Thoracic aorta (tissue), 2 donors: ENCODE measurements around the gene LMTK3. TPM values are rescaled to one million over a fixed set of nuclear protein-coding genes. Genes with fewer than 3 reads are reported as not detected.

ENCODE experiments used
- ATAC-seq: fragments of 150-250 bp; one replicate; pipeline ENCODE4 v1.8.0; 2017; ENCODE audit warnings: low read depth; ENCODE audit not compliant: insufficient number of reproducible peaks, low FRiP score
- DNase-seq: peaks from one replicate; pipeline ENCODE4 v3.0.0-alpha.2; 2020; ENCODE audit warnings: low spot score
- H3K27ac ChIP-seq, 2 donors: fragments of 200-600 bp; sonication (generic); 1 replicate in 1 of 2; 2 replicates in 1 of 2; pipeline ENCODE4 v1.5.1; 2016; ENCODE audit warnings: mild to moderate bottlenecking in 2 of 2, moderate library complexity in 2 of 2
- H3K27me3 ChIP-seq: fragments of 200-600 bp; sonication (generic); replicated peaks from 2 replicates; pipeline ENCODE4 v1.6.0; 2016; ENCODE audit warnings: mild to moderate bottlenecking; ENCODE audit not compliant: insufficient read depth
- H3K36me3 ChIP-seq: fragments of 200-600 bp; sonication (generic); one replicate; pipeline ENCODE4 v1.5.1; 2016
- H3K4me1 ChIP-seq, 2 donors: fragments of 200-600 bp; sonication (generic); 1 replicate in 1 of 2; 2 replicates in 1 of 2; pipeline versions ENCODE4 v1.5.1 to v1.6.0; 2016; ENCODE audit warnings: low read depth in 2 of 2, mild to moderate bottlenecking in 1 of 2; ENCODE audit not compliant: control insufficient read depth in 1 of 2
- H3K4me3 ChIP-seq: fragments of 200-600 bp; sonication (generic); 2 replicates; pipeline ENCODE4 v1.5.1; 2016; ENCODE audit warnings: mild to moderate bottlenecking
- H3K9me3 ChIP-seq: fragments of 200-600 bp; sonication (generic); 2 replicates; pipeline ENCODE4 v1.5.1; 2016
- CTCF ChIP-seq: fragments of 200-600 bp; sonication (generic); IDR thresholded peaks from one replicate; pipeline ENCODE4 v1.5.1; 2019; ENCODE audit warnings: antibody characterized with exemption
- total RNA-seq, 2 donors: library from RNA; depleted of rRNA; stranded (reverse); fragments of >200 nt; gene quantifications; one replicate each; pipeline versions ENCODE4 v1.1.0 to v1.2.3, GENCODE V29; 2016

The LMTK3 gene
- total RNA-seq, 2 donors from 2014 or later = 0.41 to 4.5 TPM

- Histone ChIP-seq H3K9me3 (no peaks in the 10 kb centered on the region), H3K27me3 (no peaks in the 10 kb centered on the region), H3K36me3 (no peaks in the 10 kb centered on the region), H3K27ac (no peak overlapping the region), H3K4me3 (peak overlapping the region; percentile 87), H3K4me1 (no peaks in the 10 kb centered on the region)
- no peak for TF ChIP-seq CTCF
- ATAC-seq = no peak
- DNase-seq = no peak
Measured at GRCh38 chr19:48514123-48514458, 2.5 kb upstream of the LMTK3 start.

GRCh38 chr19:48513289-48514122 lies 1.9 kb upstream of the LMTK3 start:
- ATAC-seq = no peak
- no peaks in the 10 kb centered on the region for H3K9me3 ChIP-seq
- no peak overlapping the region for H3K27ac ChIP-seq
- H3K36me3 ChIP-seq = no peaks in the 10 kb centered on the region
- H3K4me1 ChIP-seq = no peaks in the 10 kb centered on the region
- DNase-seq = no peak
- peak overlapping the region; percentile 87 for H3K4me3 ChIP-seq
- no peaks in the 10 kb centered on the region for H3K27me3 ChIP-seq
- no peak for TF ChIP-seq CTCF

GRCh38 chr19:48512504-48513288 lies 1.1 kb upstream of the LMTK3 start:
- no peaks in the 10 kb centered on the region for H3K36me3 ChIP-seq
- H3K4me3 ChIP-seq = peak overlapping the region; percentile 87
- no peaks in the 10 kb centered on the region for H3K27me3 ChIP-seq
- no peaks in the 10 kb centered on the region for H3K9me3 ChIP-seq
- DNase-seq (no peak), ATAC-seq (no peak)
- no peaks in the 10 kb centered on the region for H3K4me1 ChIP-seq
- no peak for TF ChIP-seq CTCF
- H3K27ac ChIP-seq = no peak overlapping the region

- no peaks in the 10 kb centered on the region for H3K27me3 ChIP-seq
- H3K4me3 ChIP-seq = peak overlapping the region; percentile 49
- H3K27ac ChIP-seq = no peak overlapping the region
- no peak for TF ChIP-seq CTCF
- no peaks in the 10 kb centered on the region for H3K9me3 ChIP-seq
- ATAC-seq = no peak
- no peaks in the 10 kb centered on the region for H3K4me1 ChIP-seq
- H3K36me3 ChIP-seq = no peaks in the 10 kb centered on the region
- DNase-seq = no peak
Measured at GRCh38 chr19:48511321-48511731, 309 bp downstream of the LMTK3 start.
